Adrenal gland (tissue), 12 donors: ENCODE measurements around the gene PXN. TPM values are rescaled to one million over a fixed set of nuclear protein-coding genes. Genes with fewer than 3 reads are reported as not detected.

Experiments used
- DNase-seq, 7 donors: peaks; one replicate each; pipeline ENCODE4 v3.0.0-alpha.2; 2019 to 2020
- H3K27ac ChIP-seq, 5 donors: fragments of 200-600 bp; sonication (generic) in 4 of 5; 1 replicate in 3 of 5; 2 replicates in 2 of 5; pipeline versions ENCODE4 v1.5.1 to v1.8.0; 2016 to 2020; ENCODE audit warnings: mild to moderate bottlenecking in 1 of 5
- H3K27me3 ChIP-seq: fragments of 200-600 bp; 2 replicates; pipeline ENCODE4 v1.8.0; 2021
- H3K36me3 ChIP-seq, 2 donors: fragments of 200-600 bp; replicated peaks in 1 of 2; 1 replicate in 1 of 2; 2 replicates in 1 of 2; pipeline versions ENCODE4 v1.5.1 to v1.8.0; 2018 to 2022
- H3K4me1 ChIP-seq, 2 donors: fragments of 200-600 bp; replicated peaks in 1 of 2; 1 replicate in 1 of 2; 2 replicates in 1 of 2; pipeline versions ENCODE4 v1.5.1 to v1.8.0; 2018 to 2021
- H3K4me3 ChIP-seq, 4 donors: fragments of 200-600 bp; sonication (generic) in 3 of 4; one replicate each; pipeline ENCODE4 v1.5.1; 2016 to 2018
- H3K9me3 ChIP-seq, 3 donors: fragments of 200-600 bp; sonication (generic) in 1 of 3; replicated peaks in 1 of 3; 1 replicate in 2 of 3; 2 replicates in 1 of 3; pipeline versions ENCODE4 v1.5.1 to v1.8.0; 2016 to 2021
- CTCF ChIP-seq, 6 experiments: fragments of 450-650 bp in 4 of 6; fragments of 200-600 bp in 2 of 6; sonication (generic) in 1 of 6; IDR thresholded peaks; 1 replicate in 5 of 6; 2 replicates in 1 of 6; pipeline versions ENCODE4 v1.5.1 to v1.8.0; 2016 to 2021; ENCODE audit warnings: antibody characterized with exemption in 6 of 6, mild to moderate bottlenecking in 2 of 6, moderate library complexity in 1 of 6
- POLR2A ChIP-seq, 2 donors: fragments of 450-650 bp; IDR thresholded peaks; one replicate each; pipeline ENCODE4 v1.6.1; 2017; ENCODE audit warnings: antibody characterized with exemption in 2 of 2, mild to moderate bottlenecking in 2 of 2, moderate library complexity in 1 of 2
- WGBS, 4 donors: extraction: QIAGEN DNeasy Blood & Tissue Kit in 2 of 4; methylation state at CpG; one replicate each; pipeline versions ENCODE4 v1.1.5 to v1.1.7; 2013 to 2017; 5-methylcytosine and 5-hydroxymethylcytosine counted together
- intact Hi-C, 2 donors: fragments of 100-400 bp; cut with DNase I; formaldehyde crosslinking; loops; one replicate each; pipeline versions ENCODE4 v1.14.1 to v1.15.0; 2022 to 2023
- polyA plus RNA-seq, 3 donors: library from polyadenylated mRNA; stranded (reverse); fragments of 200-250 nt in 2 of 3; fragments of 350-450 nt in 1 of 3; fragmentation: Illumina TruSeq in 1 of 3; extraction: RNeasy Lipid Tissue Mini Kit (QIAGEN cat#74804) in 1 of 3; gene quantifications; one replicate each; pipeline ENCODE4 v1.2.3, GENCODE V29; 2013 to 2014
- total RNA-seq, 9 donors: library from RNA; depleted of rRNA in 4 of 9; stranded (reverse); fragments of >200 nt in 4 of 9; fragments of 120-200 nt in 1 of 9; fragmentation: NEBNext Ultra II Directional in 1 of 9; extraction: Animal tissue kit (Norgen Biotek cat#: 25700) in 1 of 9; gene quantifications; one replicate each; pipeline versions ENCODE4 v1.1.0 to v1.2.4, GENCODE V29; 2013 to 2023
- donor health status: healthy with polysubstance abuse.
- donor health status: Bipolar disorder and iron deficiency.
- donor health status: DM: yes; HTN: yes; CAD: no.
- donor health status: DM: no; HTN: no; CAD: no.
- donor health status: DM: no; HTN: no; CAD: no.
- donor health status: DM: yes; HTN: yes; CAD: no.

Gene PXN
- total and polyA plus RNA-seq, 12 donors, result 12.5 to 156 (median 92.4) TPM

DNA sequence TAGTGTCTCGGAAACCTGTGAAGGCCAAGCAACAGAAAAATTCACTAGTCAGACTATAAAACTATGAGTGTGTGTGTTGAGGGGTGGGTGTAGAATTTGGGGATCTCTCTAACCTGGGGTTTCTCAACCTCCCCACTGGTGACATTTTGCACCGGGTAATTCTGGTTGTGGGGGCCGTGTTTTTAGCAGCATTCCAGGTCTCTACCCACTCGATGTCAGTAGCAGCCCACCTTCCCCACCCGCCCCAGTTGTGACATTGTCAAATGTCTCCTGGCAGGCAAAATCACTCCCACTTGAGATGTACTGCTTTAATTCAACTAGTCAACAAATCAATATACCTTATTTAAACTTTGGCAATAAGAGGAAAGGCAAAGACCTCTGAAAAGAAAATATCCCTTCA lies 75.1 kb downstream of the PXN start:
- Histone ChIP-seq H3K4me3 (no peak overlapping the region), H3K36me3 (peaks cover 0 to 51% of the 10 kb centered on the region in 2 donors), H3K27me3 (no peaks in the 10 kb centered on the region), H3K27ac (no peak overlapping the region), H3K4me1 (peaks cover 15 to 29% of the 10 kb centered on the region in 2 donors), H3K9me3 (no peaks in the 10 kb centered on the region)
- TF ChIP-seq CTCF (IDR thresholded peaks at IDR 0.05), result no peak
- no peak for TF ChIP-seq POLR2A (IDR thresholded peaks at IDR 0.05)
- 90 to 94% (median 92%) methylated on average over 5 of the region's 5 CpGs for WGBS, 4 donors
- no peak for DNase-seq
- intact Hi-C loops, result no loop called here

DNA sequence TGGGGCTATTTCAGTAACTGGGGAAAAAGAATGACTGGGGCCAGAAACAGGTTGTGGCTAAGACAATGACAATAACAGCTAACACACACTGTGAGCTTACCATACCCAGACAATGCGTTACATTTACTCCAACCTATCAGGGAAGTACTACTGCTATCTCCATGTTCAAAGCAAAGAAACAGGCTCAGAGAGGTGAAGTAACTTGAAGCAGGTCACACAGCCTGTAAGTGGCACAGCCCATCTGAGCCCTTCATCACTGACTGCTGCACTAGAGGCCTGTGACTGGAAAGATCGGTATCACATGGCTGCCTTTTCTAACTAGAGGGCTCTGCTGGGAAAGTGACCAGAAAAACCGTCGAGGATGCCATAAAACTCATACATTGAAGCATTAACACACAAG lies 78.9 kb downstream of the PXN start:
- Histone ChIP-seq H3K27me3 (no peaks in the 10 kb centered on the region), H3K4me1 (peaks cover 6 to 9% of the 10 kb centered on the region in 2 donors), H3K27ac (no peak overlapping the region), H3K36me3 (peaks cover 0 to 84% of the 10 kb centered on the region in 2 donors), H3K4me3 (no peak overlapping the region), H3K9me3 (no peaks in the 10 kb centered on the region)
- no peak for DNase-seq
- WGBS, 4 donors, result 86 to 89% (median 88%) methylated on average over 4 of the region's 4 CpGs
- TF ChIP-seq CTCF (IDR thresholded peaks at IDR 0.05), result no peak
- no peak for TF ChIP-seq POLR2A (IDR thresholded peaks at IDR 0.05)
- intact Hi-C loops, result no loop called here

- intact Hi-C loops, result no loop called here
- DNase-seq, result peak in 1 of 7 donors; percentile 29
- H3K36me3 ChIP-seq, result peaks cover 0 to 79% of the 10 kb centered on the region in 2 donors
- TF ChIP-seq CTCF (IDR thresholded peaks at IDR 0.05) (no peak), POLR2A (IDR thresholded peaks at IDR 0.05) (no peak)
- 57 to 73% (median 68%) methylated on average over 2 to 5 of the region's 5 CpGs for WGBS, 4 donors
- peak overlapping the region in 3 of 5 donors; percentile 5 to 74 (median 57) for H3K27ac ChIP-seq
- H3K27me3 ChIP-seq, result no peaks in the 10 kb centered on the region
- no peak overlapping the region for H3K4me3 ChIP-seq
- H3K9me3 ChIP-seq, result no peaks in the 10 kb centered on the region
- peaks cover 9 to 13% of the 10 kb centered on the region in 2 donors for H3K4me1 ChIP-seq
These were observed 82.3 kb downstream of the PXN start for GRCh38 chr12:120183211-120183631.

GRCh38 chr12:120181991-120182631 lies 83.4 kb downstream of the PXN start:
- no peaks in the 10 kb centered on the region for H3K27me3 ChIP-seq
- 33 to 45% (median 39%) methylated on average over 7 to 8 of the region's 8 CpGs for WGBS, 4 donors
- H3K36me3 ChIP-seq, result peaks cover 0 to 79% of the 10 kb centered on the region in 2 donors
- TF ChIP-seq CTCF (IDR thresholded peaks at IDR 0.05), result peak in 5 of 6 experiments; percentile 14 to 45 (median 31)
- TF ChIP-seq POLR2A (IDR thresholded peaks at IDR 0.05), result no peak
- intact Hi-C loops, result no loop called here
- H3K9me3 ChIP-seq, result no peaks in the 10 kb centered on the region
- H3K27ac ChIP-seq, result peak overlapping the region in 4 of 5 donors; percentile 56 to 75 (median 66)
- no peak overlapping the region for H3K4me3 ChIP-seq
- peaks cover 9 to 13% of the 10 kb centered on the region in 2 donors for H3K4me1 ChIP-seq
- DNase-seq, result peak; percentile 36 to 84 (median 77)
